ENCODE results near the gene OR2B2.
A peak's percentile ranks its signal among the peaks of the same experiment; 100 is the strongest.

OR2B2 gene

DNA sequence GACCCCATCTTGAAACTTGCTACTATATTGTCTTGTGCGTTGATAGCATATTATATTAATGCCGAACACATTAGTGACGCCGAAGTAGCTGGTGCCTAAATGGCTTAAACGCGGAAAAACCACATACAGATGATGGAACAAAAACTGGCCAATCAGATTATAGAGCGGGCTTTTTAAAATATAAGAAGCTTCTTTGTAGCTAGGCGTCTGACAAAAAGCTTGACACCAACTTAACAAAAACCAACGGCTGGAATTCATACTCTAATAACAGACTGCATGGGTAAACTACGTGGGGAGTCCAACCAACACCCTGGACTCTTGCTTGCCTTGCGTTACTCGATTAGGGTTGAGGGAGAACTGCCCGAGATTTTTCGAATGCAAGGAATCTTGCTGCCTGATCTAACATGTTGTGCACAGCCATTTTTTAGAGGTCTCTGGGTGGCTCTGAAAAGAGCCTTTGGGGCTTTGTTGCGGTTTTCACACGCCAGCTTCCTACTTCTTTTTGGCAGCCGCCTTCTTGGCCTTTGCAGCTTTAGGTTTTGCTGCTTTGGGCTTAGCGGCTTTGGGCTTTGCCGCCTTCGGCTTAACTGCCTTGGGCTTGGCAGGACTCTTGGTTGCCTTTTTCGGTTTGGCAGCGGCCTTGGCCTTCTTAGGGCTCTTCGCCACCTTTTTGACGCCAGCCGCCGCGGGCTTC is 45.7 kb downstream of the OR2B2 start:
- peak in 1 of 2 experiments; percentile 52 for DNase-seq

GRCh38 chr6:27865850-27866356 is 46.3 kb downstream of the OR2B2 start:
- DNase-seq = peak in 1 of 2 experiments; percentile 37

DNA sequence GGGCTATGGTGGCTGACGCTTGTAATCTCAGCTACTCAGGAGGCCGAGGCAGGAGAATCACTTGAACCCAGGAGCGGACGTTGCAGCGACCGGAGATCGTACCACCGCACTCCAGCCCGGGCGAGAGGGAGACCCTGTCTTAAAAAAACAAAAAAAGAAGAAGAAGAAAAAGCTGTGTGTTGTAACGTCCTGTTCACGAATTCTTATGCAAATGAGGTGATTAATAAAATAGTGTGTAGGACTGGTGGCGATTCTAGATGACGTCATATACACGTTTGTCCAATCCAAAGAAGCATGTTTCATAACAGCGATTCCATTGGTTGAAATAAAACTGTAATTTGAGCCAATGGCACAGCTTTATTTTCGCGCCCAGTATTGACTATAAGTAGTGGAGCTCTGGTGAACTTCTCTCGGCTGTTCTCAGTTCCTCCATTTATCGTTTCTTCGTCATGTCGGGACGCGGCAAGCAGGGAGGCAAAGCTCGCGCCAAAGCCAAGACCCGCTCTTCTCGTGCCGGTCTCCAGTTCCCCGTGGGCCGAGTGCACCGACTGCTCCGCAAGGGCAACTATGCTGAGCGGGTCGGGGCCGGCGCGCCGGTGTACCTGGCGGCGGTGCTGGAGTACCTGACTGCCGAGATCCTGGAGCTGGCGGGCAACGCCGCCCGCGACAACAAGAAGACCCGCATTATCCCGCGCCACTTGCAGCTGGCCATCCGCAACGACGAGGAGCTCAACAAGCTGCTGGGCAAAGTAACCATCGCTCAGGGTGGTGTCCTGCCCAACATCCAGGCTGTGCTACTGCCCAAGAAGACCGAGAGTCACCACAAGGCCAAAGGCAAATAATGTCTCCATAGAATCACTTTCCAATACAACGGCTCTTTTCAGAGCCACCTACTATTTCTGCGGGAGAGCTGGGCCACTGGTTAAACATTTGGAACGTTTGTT is 47.0 kb downstream of the OR2B2 start:
- peak; percentile 57 to 92 for DNase-seq

- DNase-seq = no peak
Measured at GRCh38 chr6:27863962-27864905, 48.0 kb downstream of the OR2B2 start.

GRCh38 chr6:27862396-27863066 is 49.7 kb downstream of the OR2B2 start:
- no peak for DNase-seq

DNA sequence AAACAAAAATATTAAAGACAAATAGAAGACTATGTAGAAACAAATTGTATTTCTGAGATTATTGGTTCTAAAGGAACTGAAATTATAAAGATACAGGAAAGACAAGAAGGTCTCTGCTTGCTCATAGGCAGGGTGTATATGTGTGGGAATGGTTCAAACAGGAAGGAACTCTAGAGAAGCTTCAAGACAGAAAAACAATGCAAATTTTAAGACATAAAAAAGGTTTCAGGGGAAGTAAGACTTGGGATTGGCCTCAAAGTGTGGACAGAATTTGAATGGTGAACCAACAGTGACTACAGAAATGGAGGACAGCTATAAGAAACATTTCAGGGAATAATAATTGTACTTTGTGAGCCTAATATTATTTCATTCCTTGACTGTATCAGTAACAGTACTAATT is 50.3 kb downstream of the OR2B2 start:
- DNase-seq = no peak

DNA sequence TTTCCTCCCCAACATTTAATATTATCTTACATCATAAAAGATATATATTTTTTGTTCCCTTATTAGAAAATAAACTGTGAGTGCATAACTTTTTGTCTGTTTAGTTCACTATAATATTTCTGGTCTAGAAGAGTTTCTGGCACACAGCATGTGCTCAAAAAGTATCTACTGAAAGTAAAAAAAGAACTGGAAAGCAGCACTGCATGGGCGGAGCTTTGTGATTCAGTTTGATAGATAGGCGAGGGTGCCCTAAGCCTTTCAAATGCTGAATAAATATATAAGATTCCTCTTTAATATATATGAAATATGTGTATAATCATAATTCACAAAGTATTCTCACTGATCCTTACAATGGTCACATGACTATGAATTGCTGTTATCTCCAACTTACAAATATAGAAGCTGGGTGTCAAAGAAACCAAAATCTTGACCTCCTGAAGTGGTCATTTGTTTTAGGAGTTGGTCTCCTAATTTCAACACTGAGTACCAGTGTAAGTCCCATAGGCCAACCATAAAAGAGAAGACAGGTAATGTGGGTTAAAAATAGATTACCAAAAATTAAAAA is 50.8 kb downstream of the OR2B2 start:
- no peak for DNase-seq
